ENCODE measurements around the gene SLC22A23.

DNA sequence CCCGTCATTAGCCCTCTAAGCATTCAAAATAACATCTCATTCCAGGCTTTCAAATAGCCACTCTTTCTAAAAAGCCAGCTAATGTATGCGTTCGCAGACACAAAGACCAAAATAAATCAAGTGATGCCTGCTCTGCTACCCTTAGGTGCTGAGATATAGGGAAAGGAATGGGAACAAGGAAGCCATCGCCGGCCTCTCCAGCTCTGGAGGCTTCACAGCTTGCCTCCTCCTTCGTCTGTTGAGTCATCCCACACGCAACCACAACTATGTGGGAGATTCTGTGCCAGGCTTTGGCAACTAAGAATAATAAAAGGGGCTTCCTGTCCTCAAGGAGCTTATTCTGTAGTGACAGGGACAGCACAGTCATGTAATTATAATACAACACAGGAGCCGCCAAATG, 27.3 kb upstream of the SLC22A23 start:
- TF ChIP-seq, protein P1, sequence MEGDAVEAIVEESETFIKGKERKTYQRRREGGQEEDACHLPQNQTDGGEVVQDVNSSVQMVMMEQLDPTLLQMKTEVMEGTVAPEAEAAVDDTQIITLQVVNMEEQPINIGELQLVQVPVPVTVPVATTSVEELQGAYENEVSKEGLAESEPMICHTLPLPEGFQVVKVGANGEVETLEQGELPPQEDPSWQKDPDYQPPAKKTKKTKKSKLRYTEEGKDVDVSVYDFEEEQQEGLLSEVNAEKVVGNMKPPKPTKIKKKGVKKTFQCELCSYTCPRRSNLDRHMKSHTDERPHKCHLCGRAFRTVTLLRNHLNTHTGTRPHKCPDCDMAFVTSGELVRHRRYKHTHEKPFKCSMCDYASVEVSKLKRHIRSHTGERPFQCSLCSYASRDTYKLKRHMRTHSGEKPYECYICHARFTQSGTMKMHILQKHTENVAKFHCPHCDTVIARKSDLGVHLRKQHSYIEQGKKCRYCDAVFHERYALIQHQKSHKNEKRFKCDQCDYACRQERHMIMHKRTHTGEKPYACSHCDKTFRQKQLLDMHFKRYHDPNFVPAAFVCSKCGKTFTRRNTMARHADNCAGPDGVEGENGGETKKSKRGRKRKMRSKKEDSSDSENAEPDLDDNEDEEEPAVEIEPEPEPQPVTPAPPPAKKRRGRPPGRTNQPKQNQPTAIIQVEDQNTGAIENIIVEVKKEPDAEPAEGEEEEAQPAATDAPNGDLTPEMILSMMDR (IDR thresholded peaks at IDR 0.05) = no peak
- TF ChIP-seq POLR2AphosphoS5 (IDR thresholded peaks at IDR 0.05) (no peak), POLR2A (IDR thresholded peaks at IDR 0.05; ENCODE audit: low read depth) (no peak)

Measured in esophagus muscularis mucosa (tissue), 3 donors.